GM12878 (cell line): ENCODE measurements around the gene GCNT4. TPM values are rescaled to one million over a fixed set of nuclear protein-coding genes. Genes with fewer than 3 reads are reported as not detected.

Source experiments
- ATAC-seq: fragments of 200-7000 bp; cut with Tn5 transposase; 3 replicates; pipeline ENCODE4 v1.9.1; 2020; ENCODE audit warnings: mild to moderate bottlenecking, moderate library complexity
- BruUV-seq: library from RNA; stranded (reverse); fragments of 400-500 nt; replicated peaks from 2 replicates; lab custom pipeline; 2021; lab: Mats Ljungman, UMichigan
- CTCF ChIA-PET: fragments of 300-600 bp; sonication (Branson Sonifier 250); formaldehyde crosslinking; extraction: SDS; loops from one replicate; lab custom pipeline; 2021; ENCODE audit warnings: inconsistent platforms; lab: Yijun Ruan, JAX
- POLR2A ChIA-PET: fragments of 350-600 bp; formaldehyde crosslinking; extraction: SDS; loops from one replicate; lab custom pipeline; 2021; ENCODE audit warnings: inconsistent platforms; lab: Charles Lee
- RAD21 ChIA-PET: fragments of 300-600 bp; sonication (Branson Sonifier 250); formaldehyde crosslinking; loops from one replicate; lab custom pipeline; 2023; ENCODE audit warnings: antibody characterized with exemption; ENCODE audit not compliant: unreplicated experiment; lab: Charles Lee
- SMC1A ChIA-PET: fragments of 300-600 bp; sonication (Branson Sonifier 250); formaldehyde crosslinking; loops from one replicate; lab custom pipeline; 2023; ENCODE audit not compliant: unreplicated experiment, uncharacterized antibody; lab: Charles Lee
- DNase-seq: peaks from one replicate; pipeline ENCODE4 v3.0.0-alpha.2; 2011; ENCODE audit warnings: low read depth, low spot score
- FAIRE-seq: peaks from 3 replicates; lab custom pipeline; 2011; peaks lifted over from hg19 to GRCh38; lab: Jason Lieb, UNC
- H2AFZ ChIP-seq: 2 replicates; pipeline ENCODE4 v1.6.0; 2011; ENCODE audit warnings: low read depth, low read length, control low read depth; ENCODE audit not compliant: control insufficient read depth
- H3K27ac ChIP-seq: 2 replicates; pipeline ENCODE4 v1.5.1; 2011; ENCODE audit warnings: control low read depth; ENCODE audit not compliant: control insufficient read depth, insufficient read depth
- H3K27me3 ChIP-seq, 2 experiments: replicated peaks in 1 of 2; 2 replicates each; pipeline versions ENCODE4 v1.6.0 to v1.6.1; 2011; ENCODE audit warnings: low read length in 1 of 2; ENCODE audit not compliant: control insufficient read depth in 2 of 2, insufficient read depth in 2 of 2
- H3K36me3 ChIP-seq, 2 experiments: 2 replicates each; pipeline ENCODE4 v1.5.1; 2011; ENCODE audit warnings: low read length in 1 of 2; ENCODE audit not compliant: control insufficient read depth in 2 of 2, insufficient read depth in 2 of 2
- H3K4me1 ChIP-seq: 2 replicates; pipeline ENCODE4 v1.6.1; 2011; ENCODE audit warnings: mild to moderate bottlenecking, low read length, moderate library complexity, mixed read lengths; ENCODE audit not compliant: control insufficient read depth, insufficient read depth
- H3K4me2 ChIP-seq: 2 replicates; pipeline ENCODE4 v1.6.0; 2011; ENCODE audit warnings: control low read depth; ENCODE audit not compliant: control insufficient read depth, insufficient read depth
- H3K4me3 ChIP-seq: fragments of 200-600 bp; sonication (generic); 2 replicates; pipeline ENCODE4 v1.5.1; 2016
- H3K79me2 ChIP-seq: 2 replicates; pipeline ENCODE4 v1.6.0; 2011; ENCODE audit warnings: low read length; ENCODE audit not compliant: control insufficient read depth, insufficient read depth
- H3K9ac ChIP-seq: 2 replicates; pipeline ENCODE4 v1.8.0; 2011; ENCODE audit warnings: low read length, control low read depth, mixed read lengths; ENCODE audit not compliant: control insufficient read depth, insufficient read depth
- H3K9me3 ChIP-seq: replicated peaks from 3 replicates; pipeline ENCODE4 v1.5.1; 2011; ENCODE audit warnings: mild to moderate bottlenecking, low read length; ENCODE audit not compliant: control insufficient read depth, insufficient read depth
- H4K20me1 ChIP-seq: 2 replicates; pipeline ENCODE4 v1.6.0; 2011; ENCODE audit not compliant: control insufficient read depth, insufficient read depth
- BCLAF1 ChIP-seq: fragments of 450-650 bp; IDR thresholded peaks from 2 replicates; pipeline ENCODE4 v1.6.1; 2017; ENCODE audit warnings: antibody characterized with exemption, mild to moderate bottlenecking, moderate library complexity
- CBFB ChIP-seq: IDR thresholded peaks from 2 replicates; pipeline ENCODE4 v1.6.1; 2016; ENCODE audit warnings: antibody characterized with exemption, low read depth
- CBX5 ChIP-seq: sonication (generic); IDR thresholded peaks from 2 replicates; pipeline ENCODE4 v1.6.1; 2016; ENCODE audit warnings: low read depth, moderate library complexity, mild to moderate bottlenecking, inconsistent platforms
- CHD1 ChIP-seq: IDR thresholded peaks from 2 replicates; pipeline ENCODE4 v1.6.1; 2012; ENCODE audit warnings: low read depth, low read length, improper control_type of control experiment
- CREB1 ChIP-seq: IDR thresholded peaks from 2 replicates; pipeline ENCODE4 v1.6.1; 2012; ENCODE audit warnings: low read depth, mild to moderate bottlenecking, inconsistent platforms
- KDM1A ChIP-seq: fragments of 200-600 bp; sonication (generic); IDR thresholded peaks from 2 replicates; pipeline ENCODE4 v1.6.1; 2016; ENCODE audit warnings: borderline replicate concordance
- PAX5 ChIP-seq: IDR thresholded peaks from 2 replicates; pipeline ENCODE4 v1.6.1; 2011; ENCODE audit warnings: low read depth, low read length, borderline replicate concordance
- PAX8 ChIP-seq: fragments of 450-650 bp; IDR thresholded peaks from 2 replicates; pipeline ENCODE4 v1.6.1; 2017; ENCODE audit warnings: mild to moderate bottlenecking, moderate library complexity
- POLR2AphosphoS5 ChIP-seq: IDR thresholded peaks from 2 replicates; pipeline ENCODE4 v1.6.1; 2011; ENCODE audit warnings: mild to moderate bottlenecking, low read length, inconsistent platforms
- ZBTB4 ChIP-seq: fragments of 450-650 bp; formaldehyde crosslinking; IDR thresholded peaks from 2 replicates; pipeline ENCODE4 v1.4.0; 2022; ENCODE audit warnings: mild to moderate bottlenecking, moderate library complexity
- WGBS: methylation state at CpG from one replicate; pipeline ENCODE4 v1.1.6; 2016; ENCODE audit warnings: low lambda C conversion rate; ENCODE audit not compliant: insufficient replicate concordance, insufficient coverage; ENCODE audit errors: missing lambda C conversion rate; 5-methylcytosine and 5-hydroxymethylcytosine counted together
- in situ Hi-C: fragments of 300-500 bp; cut with MboI; formaldehyde crosslinking; loops from 9 replicates; pipeline ENCODE4 v1.14.3; 2018; ENCODE audit warnings: mixed read lengths
- intact Hi-C: fragments of 100-400 bp; cut with micrococcal nuclease; formaldehyde crosslinking; loops from one replicate; pipeline ENCODE4 v1.14.2; 2022; ENCODE audit not compliant: unreplicated experiment
- polyA plus RNA-seq, 11 experiments: library from polyadenylated mRNA; depleted of rRNA in 4 of 11; unstranded in 6 of 11; stranded (reverse) in 5 of 11; fragments of >200 nt; fragmentation: Nextera tagmentation in 4 of 11; fragmentation: Illumina TruSeq in 1 of 11; extraction: Ambion mirVana in 4 of 11; extraction: Trizol in 1 of 11; gene quantifications; 1 replicate in 1 of 11; 2 replicates in 10 of 11; pipeline versions ENCODE4 v1.2.1 to v1.2.3, GENCODE V29; 2011 to 2016; ENCODE audit warnings: inconsistent platforms in 2 of 11, missing spikeins in 2 of 11, low read depth in 1 of 11
- total RNA-seq, 4 experiments: library from RNA; depleted of rRNA in 3 of 4; stranded (reverse); fragments of >200 nt in 3 of 4; fragmentation: Illumina TruSeq in 1 of 4; extraction: Trizol in 1 of 4; gene quantifications; 2 replicates each; pipeline versions ENCODE4 v1.2.1 to v1.2.3, GENCODE V29; 2013 to 2021

Gene GCNT4
- total and polyA plus RNA-seq, 10 of the 15 experiments (the other 5 are each of a cell fraction or from before 2014, with no cell fraction given) = 0.03 to 0.04 TPM; not detected in 8

GRCh38 chr5:75054134-75054930 is 2.0 kb upstream of the GCNT4 start:
- intact Hi-C loops = no loop called here
- ChIA-PET SMC1A (no interaction called here), CTCF (no interaction called here), POLR2A (no interaction called here), RAD21 (no interaction called here)
- peaks cover 2% of the 10 kb centered on the region; the same call in 1 of the 2 replicates for H4K20me1 ChIP-seq
- no peaks in the 10 kb centered on the region for H3K36me3 ChIP-seq
- no peak for ATAC-seq
- no peak overlapping the region; the same call in 1 of the 2 replicates for H2AFZ ChIP-seq
- TF ChIP-seq POLR2AphosphoS5 = no peak
- TF ChIP-seq CREB1 = no peak
- no peak for TF ChIP-seq KDM1A
- no peak for TF ChIP-seq BCLAF1
- no peak for TF ChIP-seq CBFB
- no peak for TF ChIP-seq ZBTB4 (CRISPR knock-in tag)
- TF ChIP-seq PAX5 = no peak
- TF ChIP-seq CBX5 = no peak
- no peak for TF ChIP-seq PAX8
- TF ChIP-seq CHD1 = no peak
- WGBS = 50% methylated on average over 28 of the region's 28 CpGs
- no peak for FAIRE-seq
- no peaks in the 10 kb centered on the region for H3K79me2 ChIP-seq
- no peak for DNase-seq
- no peaks in the 10 kb centered on the region for H3K9me3 ChIP-seq
- H3K9ac ChIP-seq = no peak overlapping the region
- BruUV-seq = no TSS peak
- H3K4me2 ChIP-seq = peak overlapping the region; percentile 82
- peaks cover 3% of the 10 kb centered on the region; the same call in 1 of the 2 replicates for H3K4me1 ChIP-seq
- peaks cover 6 to 13% of the 10 kb centered on the region in 2 experiments; a peak in 3 of 4 replicates for H3K27me3 ChIP-seq
- H3K4me3 ChIP-seq = peak overlapping the region; percentile 73; the same call in 1 of the 2 replicates
- in situ Hi-C loops = no loop called here
- H3K27ac ChIP-seq = no peak overlapping the region
